SK-N-SH treated with all-trans-retinoic acid at 6 μM for 48 hours (cell line): Measurements from ENCODE around the gene HACL1.

Experiments
- ATAC-seq: fragments of 200-7000 bp; cut with Tn5 transposase; 3 replicates; pipeline ENCODE4 v1.9.1; 2020; ENCODE audit warnings: mild to moderate bottlenecking, moderate library complexity
- ARNTL ChIP-seq: fragments of 450-650 bp; formaldehyde crosslinking; IDR thresholded peaks from 2 replicates; pipeline ENCODE4 v1.5.0; 2020; ENCODE audit warnings: low read depth, mild to moderate bottlenecking, moderate library complexity, borderline replicate concordance
- BACH2 ChIP-seq: fragments of 250-450 bp; sonication (Bioruptor Pico); IDR thresholded peaks from 2 replicates; pipeline ENCODE4 v1.9.0; 2021; ENCODE audit warnings: mild to moderate bottlenecking, borderline replicate concordance
- CSDC2 ChIP-seq: fragments of 250-450 bp; sonication (Bioruptor Pico); IDR thresholded peaks from 2 replicates; pipeline ENCODE4 v1.5.0; 2020; ENCODE audit warnings: mild to moderate bottlenecking, moderate library complexity
- ESRRG ChIP-seq: fragments of 250-450 bp; sonication (Bioruptor Pico); IDR thresholded peaks from 2 replicates; pipeline ENCODE4 v1.6.1; 2021; ENCODE audit warnings: mild to moderate bottlenecking
- GLIS3 ChIP-seq: fragments of 250-450 bp; sonication (Bioruptor Pico); IDR thresholded peaks from 2 replicates; pipeline ENCODE4 v1.5.0; 2020; ENCODE audit warnings: mild to moderate bottlenecking, moderate library complexity
- ISL1 ChIP-seq: fragments of 250-450 bp; sonication (Bioruptor Pico); IDR thresholded peaks from 2 replicates; pipeline ENCODE4 v2.1.2; 2022; ENCODE audit warnings: mild to moderate bottlenecking, moderate library complexity
- PATZ1 ChIP-seq: fragments of 250-450 bp; sonication (Bioruptor Pico); IDR thresholded peaks from 2 replicates; pipeline ENCODE4 v1.8.0; 2020; ENCODE audit warnings: mild to moderate bottlenecking, moderate library complexity, borderline replicate concordance
- PPARA ChIP-seq: fragments of 250-450 bp; sonication (Bioruptor Pico); IDR thresholded peaks from 2 replicates; pipeline ENCODE4 v1.5.0; 2020; ENCODE audit warnings: mild to moderate bottlenecking, borderline replicate concordance
- RARB ChIP-seq: fragments of 250-450 bp; sonication (Bioruptor Pico); IDR thresholded peaks from 2 replicates; pipeline ENCODE4 v1.8.0; 2021; ENCODE audit warnings: mild to moderate bottlenecking, moderate library complexity
- SNAI2 ChIP-seq: fragments of 250-450 bp; sonication (Bioruptor Pico); IDR thresholded peaks from 2 replicates; pipeline ENCODE4 v1.5.0; 2020; ENCODE audit warnings: mild to moderate bottlenecking, moderate library complexity
- TCF4 ChIP-seq: fragments of 250-450 bp; sonication (Bioruptor Pico); IDR thresholded peaks from 2 replicates; pipeline ENCODE4 v1.8.0; 2021; ENCODE audit warnings: mild to moderate bottlenecking, moderate library complexity, borderline replicate concordance
- TOX ChIP-seq: fragments of 250-450 bp; sonication (Bioruptor Pico); IDR thresholded peaks from 2 replicates; pipeline ENCODE4 v1.8.0; 2021; ENCODE audit warnings: mild to moderate bottlenecking, moderate library complexity, borderline replicate concordance
- ZC3H10 ChIP-seq: fragments of 250-450 bp; sonication (Bioruptor Pico); IDR thresholded peaks from 2 replicates; pipeline ENCODE4 v1.5.1; 2021; ENCODE audit warnings: mild to moderate bottlenecking, moderate library complexity
- ZFP3 ChIP-seq: fragments of 250-450 bp; sonication (Bioruptor Pico); IDR thresholded peaks from 2 replicates; pipeline ENCODE4 v1.5.0; 2020; ENCODE audit warnings: mild to moderate bottlenecking, moderate library complexity
- ZFP30 ChIP-seq: fragments of 450-650 bp; formaldehyde crosslinking; IDR thresholded peaks from 2 replicates; pipeline ENCODE4 v1.5.0; 2022; ENCODE audit warnings: mild to moderate bottlenecking, moderate library complexity
- ZNF565 ChIP-seq: fragments of 450-650 bp; formaldehyde crosslinking; conservative IDR thresholded peaks from 2 replicates; pipeline ENCODE4 v1.5.0; 2020; ENCODE audit warnings: low read depth, mild to moderate bottlenecking, moderate library complexity
- ZNF70 ChIP-seq: fragments of 450-650 bp; formaldehyde crosslinking; IDR thresholded peaks from 2 replicates; pipeline ENCODE4 v1.5.0; 2020; ENCODE audit warnings: mild to moderate bottlenecking, moderate library complexity
- ZNF8 ChIP-seq: fragments of 450-650 bp; formaldehyde crosslinking; IDR thresholded peaks from 2 replicates; pipeline ENCODE4 v1.5.0; 2020; ENCODE audit warnings: mild to moderate bottlenecking, moderate library complexity
- TF ChIP-seq, protein P1 (sequence below): fragments of 250-450 bp; sonication (Bioruptor Pico); IDR thresholded peaks from 2 replicates; pipeline ENCODE4 v1.5.0; 2020; ENCODE audit warnings: mild to moderate bottlenecking, moderate library complexity
- TF ChIP-seq, protein P2 (sequence below): fragments of 250-450 bp; sonication (Bioruptor Pico); IDR thresholded peaks from 2 replicates; pipeline ENCODE4 v1.8.0; 2021; ENCODE audit warnings: low read depth, mild to moderate bottlenecking, moderate library complexity, borderline replicate concordance
- TF ChIP-seq, protein P3 (sequence below): fragments of 250-450 bp; sonication (Bioruptor Pico); IDR thresholded peaks from 2 replicates; pipeline ENCODE4 v1.5.1; 2021; ENCODE audit warnings: mild to moderate bottlenecking, moderate library complexity
- TF ChIP-seq, protein P4 (sequence below): fragments of 250-450 bp; sonication (Bioruptor Pico); IDR thresholded peaks from 2 replicates; pipeline ENCODE4 v1.5.1; 2020; ENCODE audit warnings: low read depth, mild to moderate bottlenecking, moderate library complexity

Gene HACL1

GRCh38 chr3:15572138-15572537 is 29.2 kb downstream of the HACL1 start:
- no peak for TF ChIP-seq ZC3H10
- TF ChIP-seq BACH2 (CRISPR knock-in tag): no peak
- no peak for TF ChIP-seq CSDC2 (CRISPR knock-in tag)
- no peak for TF ChIP-seq ESRRG (CRISPR knock-in tag)
- TF ChIP-seq ZNF565: no peak
- TF ChIP-seq RARB (CRISPR knock-in tag): no peak
- no peak for TF ChIP-seq ZFP3 (CRISPR knock-in tag)
- no peak for TF ChIP-seq ZNF8 (CRISPR knock-in tag)
- TF ChIP-seq ZNF70 (CRISPR knock-in tag): no peak
- no peak for ATAC-seq

DNA sequence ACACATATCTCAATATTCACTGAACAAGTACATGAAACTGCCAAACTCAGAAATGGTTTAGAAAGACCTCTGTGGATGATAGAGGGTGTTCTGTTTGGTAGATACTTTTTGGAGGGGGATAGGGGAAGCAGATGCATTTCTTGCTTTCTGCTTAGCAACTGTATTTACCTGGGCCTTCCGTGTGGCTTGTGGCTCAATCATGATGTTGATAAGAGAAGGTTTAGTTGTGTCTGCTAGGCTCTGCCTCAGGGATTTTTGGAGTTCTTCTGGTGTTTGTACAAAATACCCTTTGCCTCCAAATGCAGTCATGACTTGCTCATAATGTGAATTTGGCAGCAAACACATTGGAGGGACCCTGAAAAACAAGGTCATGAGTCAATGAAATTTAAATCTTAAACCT is 38.2 kb downstream of the HACL1 start:
- ATAC-seq: no peak
- TF ChIP-seq SNAI2 (CRISPR knock-in tag): no peak
- TF ChIP-seq TCF4 (CRISPR knock-in tag): no peak
- TF ChIP-seq ZNF8 (CRISPR knock-in tag): no peak
- no peak for TF ChIP-seq ISL1
- TF ChIP-seq GLIS3 (CRISPR knock-in tag): no peak
- TF ChIP-seq PATZ1 (CRISPR knock-in tag): no peak
- no peak for TF ChIP-seq ZNF70 (CRISPR knock-in tag)
- TF ChIP-seq, protein P1, sequence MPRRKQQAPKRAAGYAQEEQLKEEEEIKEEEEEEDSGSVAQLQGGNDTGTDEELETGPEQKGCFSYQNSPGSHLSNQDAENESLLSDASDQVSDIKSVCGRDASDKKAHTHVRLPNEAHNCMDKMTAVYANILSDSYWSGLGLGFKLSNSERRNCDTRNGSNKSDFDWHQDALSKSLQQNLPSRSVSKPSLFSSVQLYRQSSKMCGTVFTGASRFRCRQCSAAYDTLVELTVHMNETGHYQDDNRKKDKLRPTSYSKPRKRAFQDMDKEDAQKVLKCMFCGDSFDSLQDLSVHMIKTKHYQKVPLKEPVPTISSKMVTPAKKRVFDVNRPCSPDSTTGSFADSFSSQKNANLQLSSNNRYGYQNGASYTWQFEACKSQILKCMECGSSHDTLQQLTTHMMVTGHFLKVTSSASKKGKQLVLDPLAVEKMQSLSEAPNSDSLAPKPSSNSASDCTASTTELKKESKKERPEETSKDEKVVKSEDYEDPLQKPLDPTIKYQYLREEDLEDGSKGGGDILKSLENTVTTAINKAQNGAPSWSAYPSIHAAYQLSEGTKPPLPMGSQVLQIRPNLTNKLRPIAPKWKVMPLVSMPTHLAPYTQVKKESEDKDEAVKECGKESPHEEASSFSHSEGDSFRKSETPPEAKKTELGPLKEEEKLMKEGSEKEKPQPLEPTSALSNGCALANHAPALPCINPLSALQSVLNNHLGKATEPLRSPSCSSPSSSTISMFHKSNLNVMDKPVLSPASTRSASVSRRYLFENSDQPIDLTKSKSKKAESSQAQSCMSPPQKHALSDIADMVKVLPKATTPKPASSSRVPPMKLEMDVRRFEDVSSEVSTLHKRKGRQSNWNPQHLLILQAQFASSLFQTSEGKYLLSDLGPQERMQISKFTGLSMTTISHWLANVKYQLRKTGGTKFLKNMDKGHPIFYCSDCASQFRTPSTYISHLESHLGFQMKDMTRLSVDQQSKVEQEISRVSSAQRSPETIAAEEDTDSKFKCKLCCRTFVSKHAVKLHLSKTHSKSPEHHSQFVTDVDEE (CRISPR knock-in tag): no peak
- TF ChIP-seq RARB (CRISPR knock-in tag): no peak
- TF ChIP-seq, protein P2, sequence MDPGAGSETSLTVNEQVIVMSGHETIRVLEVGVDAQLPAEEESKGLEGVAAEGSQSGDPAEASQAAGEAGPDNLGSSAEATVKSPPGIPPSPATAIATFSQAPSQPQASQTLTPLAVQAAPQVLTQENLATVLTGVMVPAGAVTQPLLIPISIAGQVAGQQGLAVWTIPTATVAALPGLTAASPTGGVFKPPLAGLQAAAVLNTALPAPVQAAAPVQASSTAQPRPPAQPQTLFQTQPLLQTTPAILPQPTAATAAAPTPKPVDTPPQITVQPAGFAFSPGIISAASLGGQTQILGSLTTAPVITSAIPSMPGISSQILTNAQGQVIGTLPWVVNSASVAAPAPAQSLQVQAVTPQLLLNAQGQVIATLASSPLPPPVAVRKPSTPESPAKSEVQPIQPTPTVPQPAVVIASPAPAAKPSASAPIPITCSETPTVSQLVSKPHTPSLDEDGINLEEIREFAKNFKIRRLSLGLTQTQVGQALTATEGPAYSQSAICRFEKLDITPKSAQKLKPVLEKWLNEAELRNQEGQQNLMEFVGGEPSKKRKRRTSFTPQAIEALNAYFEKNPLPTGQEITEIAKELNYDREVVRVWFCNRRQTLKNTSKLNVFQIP: no peak
- TF ChIP-seq PPARA (CRISPR knock-in tag): no peak
- no peak for TF ChIP-seq ZFP30 (CRISPR knock-in tag)
- no peak for TF ChIP-seq ZC3H10
- TF ChIP-seq, protein P3, sequence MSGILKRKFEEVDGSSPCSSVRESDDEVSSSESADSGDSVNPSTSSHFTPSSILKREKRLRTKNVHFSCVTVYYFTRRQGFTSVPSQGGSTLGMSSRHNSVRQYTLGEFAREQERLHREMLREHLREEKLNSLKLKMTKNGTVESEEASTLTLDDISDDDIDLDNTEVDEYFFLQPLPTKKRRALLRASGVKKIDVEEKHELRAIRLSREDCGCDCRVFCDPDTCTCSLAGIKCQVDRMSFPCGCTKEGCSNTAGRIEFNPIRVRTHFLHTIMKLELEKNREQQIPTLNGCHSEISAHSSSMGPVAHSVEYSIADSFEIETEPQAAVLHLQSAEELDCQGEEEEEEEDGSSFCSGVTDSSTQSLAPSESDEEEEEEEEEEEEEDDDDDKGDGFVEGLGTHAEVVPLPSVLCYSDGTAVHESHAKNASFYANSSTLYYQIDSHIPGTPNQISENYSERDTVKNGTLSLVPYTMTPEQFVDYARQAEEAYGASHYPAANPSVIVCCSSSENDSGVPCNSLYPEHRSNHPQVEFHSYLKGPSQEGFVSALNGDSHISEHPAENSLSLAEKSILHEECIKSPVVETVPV (CRISPR knock-in tag): no peak
- no peak for TF ChIP-seq ZNF565
- no peak for TF ChIP-seq TOX (CRISPR knock-in tag)
- no peak for TF ChIP-seq ARNTL
- TF ChIP-seq ESRRG (CRISPR knock-in tag): no peak
- no peak for TF ChIP-seq CSDC2 (CRISPR knock-in tag)

DNA sequence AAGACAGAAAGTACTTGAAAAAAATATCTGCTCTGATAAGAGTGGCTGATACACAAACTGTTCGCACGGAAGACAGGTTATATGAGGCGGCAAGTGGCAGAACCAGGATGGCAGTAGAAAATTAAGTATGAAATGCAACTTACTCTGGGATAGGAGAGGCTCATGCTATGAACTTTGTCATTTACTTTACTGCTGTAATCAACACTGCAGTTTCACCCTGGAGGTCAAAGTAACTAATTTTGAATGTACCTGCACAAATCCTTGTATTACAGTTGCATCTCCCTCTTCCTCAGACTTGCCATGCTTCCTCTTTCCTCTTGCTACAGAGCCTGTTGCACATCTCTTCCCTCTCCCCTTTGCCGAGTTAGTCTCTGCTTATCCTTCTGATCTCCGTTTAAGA is 38.8 kb downstream of the HACL1 start:
- TF ChIP-seq GLIS3 (CRISPR knock-in tag) (no peak), ISL1 (no peak), PATZ1 (CRISPR knock-in tag) (no peak), ESRRG (CRISPR knock-in tag) (no peak)
- TF ChIP-seq, protein P3 (CRISPR knock-in tag): no peak
- TF ChIP-seq, protein P4, sequence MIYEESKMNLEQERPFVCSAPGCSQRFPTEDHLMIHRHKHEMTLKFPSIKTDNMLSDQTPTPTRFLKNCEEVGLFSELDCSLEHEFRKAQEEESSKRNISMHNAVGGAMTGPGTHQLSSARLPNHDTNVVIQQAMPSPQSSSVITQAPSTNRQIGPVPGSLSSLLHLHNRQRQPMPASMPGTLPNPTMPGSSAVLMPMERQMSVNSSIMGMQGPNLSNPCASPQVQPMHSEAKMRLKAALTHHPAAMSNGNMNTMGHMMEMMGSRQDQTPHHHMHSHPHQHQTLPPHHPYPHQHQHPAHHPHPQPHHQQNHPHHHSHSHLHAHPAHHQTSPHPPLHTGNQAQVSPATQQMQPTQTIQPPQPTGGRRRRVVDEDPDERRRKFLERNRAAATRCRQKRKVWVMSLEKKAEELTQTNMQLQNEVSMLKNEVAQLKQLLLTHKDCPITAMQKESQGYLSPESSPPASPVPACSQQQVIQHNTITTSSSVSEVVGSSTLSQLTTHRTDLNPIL: no peak
- ATAC-seq: no peak
